ENCODE measurements around the gene EGFR. TPM values are rescaled to one million over a fixed set of nuclear protein-coding genes. Genes with fewer than 3 reads are reported as not detected.

EGFR gene
- total RNA-seq: 144 TPM

GRCh38 chr7:55018361-55019190, at the start of gene EGFR:
EGFR (plus strand) TSS chr7:55019017; CDS start chr7:55019278, 261 bp downstream.
- DNase-seq (ENCODE audit: low spot score): peak; percentile 91

- no peak for DNase-seq (ENCODE audit: low spot score)
Measured at GRCh38 chr7:54969208-54969967, 49.4 kb upstream of the EGFR start.

- no peak for DNase-seq (ENCODE audit: low spot score)
Measured at GRCh38 chr7:54972733-54973294, 46.0 kb upstream of the EGFR start.

- no peak for DNase-seq (ENCODE audit: low spot score)
Measured at GRCh38 chr7:54978364-54979116, 40.3 kb upstream of the EGFR start.

GRCh38 chr7:54980521-54980920, 38.3 kb upstream of the EGFR start:
- no peak for DNase-seq (ENCODE audit: low spot score)

GRCh38 chr7:54981913-54982312, 36.9 kb upstream of the EGFR start:
- no peak for DNase-seq (ENCODE audit: low spot score)

GRCh38 chr7:54985426-54986330, 33.1 kb upstream of the EGFR start:
- DNase-seq (ENCODE audit: low spot score): no peak

- DNase-seq (ENCODE audit: low spot score): no peak
Measured at GRCh38 chr7:54986716-54987115, 32.1 kb upstream of the EGFR start.

- DNase-seq (ENCODE audit: low spot score): no peak
Measured at GRCh38 chr7:54987772-54988171, 31.0 kb upstream of the EGFR start.

- no peak for DNase-seq (ENCODE audit: low spot score)
Measured at GRCh38 chr7:54988516-54988915, 30.3 kb upstream of the EGFR start.

- no peak for DNase-seq (ENCODE audit: low spot score)
Measured at GRCh38 chr7:54989453-54990225, 29.2 kb upstream of the EGFR start.

- DNase-seq (ENCODE audit: low spot score): no peak
Measured at GRCh38 chr7:54991341-54991740, 27.5 kb upstream of the EGFR start.

GRCh38 chr7:54992871-54993475, 25.8 kb upstream of the EGFR start:
- DNase-seq (ENCODE audit: low spot score): no peak

- DNase-seq (ENCODE audit: low spot score): no peak
Measured at GRCh38 chr7:54995166-54995565, 23.7 kb upstream of the EGFR start.

GRCh38 chr7:54995610-54996363, 23.0 kb upstream of the EGFR start:
- no peak for DNase-seq (ENCODE audit: low spot score)

- DNase-seq (ENCODE audit: low spot score): no peak
Measured at GRCh38 chr7:54996391-54996790, 22.4 kb upstream of the EGFR start.

GRCh38 chr7:55004579-55004978, 14.2 kb upstream of the EGFR start:
- no peak for DNase-seq (ENCODE audit: low spot score)

GRCh38 chr7:55005241-55005851, 13.5 kb upstream of the EGFR start:
- no peak for DNase-seq (ENCODE audit: low spot score)

- DNase-seq (ENCODE audit: low spot score): no peak
Measured at GRCh38 chr7:55006499-55006898, 12.3 kb upstream of the EGFR start.

Measured in ureter (tissue), 1 donor.